GM23338 (cell line): ENCODE data around the gene PSMD10. TPM values are rescaled to one million over a fixed set of nuclear protein-coding genes. Genes with fewer than 3 reads are reported as not detected.

Experiments
- ATAC-seq: fragments of 200-7000 bp; cut with Tn5 transposase; 3 replicates; pipeline ENCODE4 v1.9.1; 2020
- DNase-seq: peaks from one replicate; pipeline ENCODE4 v3.0.0-alpha.2; 2015; ENCODE audit warnings: low spot score
- H2AFZ ChIP-seq: fragments of 200-600 bp; sonication (generic); 2 replicates; pipeline ENCODE4 v1.8.0; 2016; ENCODE audit warnings: antibody characterized with exemption, mild to moderate bottlenecking, moderate library complexity
- H3F3A ChIP-seq: fragments of 200-600 bp; sonication (generic); replicated peaks from 2 replicates; pipeline ENCODE4 v1.8.0; 2017; ENCODE audit warnings: antibody characterized with exemption, mixed run types, low read depth
- H3K27ac ChIP-seq: fragments of 200-600 bp; sonication (generic); 2 replicates; pipeline ENCODE4 v1.6.1; 2016; ENCODE audit warnings: low read depth
- H3K27me3 ChIP-seq: fragments of 200-600 bp; sonication (generic); 2 replicates; pipeline ENCODE4 v1.8.0; 2016; ENCODE audit warnings: mild to moderate bottlenecking, mixed run types, moderate library complexity; ENCODE audit not compliant: insufficient read depth
- H3K36me3 ChIP-seq: fragments of 200-600 bp; sonication (generic); 2 replicates; pipeline ENCODE4 v1.8.0; 2016; ENCODE audit warnings: mild to moderate bottlenecking; ENCODE audit not compliant: insufficient read depth
- H3K4me1 ChIP-seq: fragments of 200-600 bp; sonication (generic); 2 replicates; pipeline ENCODE4 v1.8.0; 2016; ENCODE audit warnings: mild to moderate bottlenecking, moderate library complexity; ENCODE audit not compliant: insufficient read depth
- H3K4me2 ChIP-seq: fragments of 200-600 bp; sonication (generic); 2 replicates; pipeline ENCODE4 v1.7.1; 2017; ENCODE audit warnings: mixed run types
- H3K4me3 ChIP-seq: fragments of 200-600 bp; sonication (generic); 2 replicates; pipeline ENCODE4 v1.6.1; 2016; ENCODE audit warnings: mixed run types
- H3K79me2 ChIP-seq: fragments of 200-600 bp; sonication (generic); replicated peaks from 2 replicates; pipeline ENCODE4 v1.8.0; 2017; ENCODE audit warnings: mild to moderate bottlenecking; ENCODE audit not compliant: insufficient read depth
- H3K9me2 ChIP-seq: fragments of 200-600 bp; sonication (generic); 2 replicates; pipeline ENCODE4 v1.8.0; 2017; ENCODE audit not compliant: insufficient read depth
- H4K20me1 ChIP-seq: fragments of 200-600 bp; sonication (generic); replicated peaks from 2 replicates; pipeline ENCODE4 v1.8.0; 2017; ENCODE audit warnings: mild to moderate bottlenecking; ENCODE audit not compliant: insufficient read depth
- H3K27ac Mint-ChIP-seq: 2 replicates; pipeline ENCODE4 v1.8.0; 2020; ENCODE audit warnings: inconsistent platforms, mild to moderate bottlenecking, moderate library complexity, mixed read lengths
- H3K27me3 Mint-ChIP-seq: 3 replicates; pipeline ENCODE4 v1.8.0; 2022; ENCODE audit warnings: low read depth, mild to moderate bottlenecking, moderate library complexity, mixed read lengths, inconsistent platforms; ENCODE audit not compliant: insufficient read depth, poor library complexity
- H3K36me3 Mint-ChIP-seq: 3 replicates; pipeline ENCODE4 v1.8.0; 2021; ENCODE audit warnings: low read depth, mild to moderate bottlenecking, inconsistent platforms, moderate library complexity, mixed read lengths
- H3K4me1 Mint-ChIP-seq: 3 replicates; pipeline ENCODE4 v1.8.0; 2020; ENCODE audit warnings: mild to moderate bottlenecking, inconsistent platforms, mixed read lengths
- H3K4me3 Mint-ChIP-seq: 3 replicates; pipeline ENCODE4 v1.8.0; 2021; ENCODE audit warnings: moderate library complexity, mild to moderate bottlenecking, inconsistent platforms, mixed read lengths
- H3K9me3 Mint-ChIP-seq: 3 replicates; pipeline ENCODE4 v1.8.0; 2020; ENCODE audit warnings: moderate library complexity, mild to moderate bottlenecking, inconsistent platforms, mixed read lengths
- EZH2phosphoT487 ChIP-seq: fragments of 200-600 bp; sonication (generic); IDR thresholded peaks from one replicate; pipeline ENCODE4 v1.8.1; 2018; ENCODE audit warnings: antibody characterized with exemption; ENCODE audit not compliant: unreplicated experiment
- JUNB ChIP-seq: IDR thresholded peaks from one replicate; pipeline ENCODE4 v1.6.1; 2016; ENCODE audit warnings: antibody characterized with exemption; ENCODE audit not compliant: unreplicated experiment
- NANOG ChIP-seq: IDR thresholded peaks from 2 replicates; pipeline ENCODE4 v1.6.1; 2016; ENCODE audit warnings: antibody characterized with exemption, borderline replicate concordance
- POLR2AphosphoS5 ChIP-seq: IDR thresholded peaks from 2 replicates; pipeline ENCODE4 v1.6.1; 2016; ENCODE audit warnings: antibody characterized with exemption, low read depth
- ZNF114 ChIP-seq: fragments of 250-450 bp; sonication (Bioruptor Pico); IDR thresholded peaks from 2 replicates; pipeline ENCODE4 v1.5.0; 2020; ENCODE audit warnings: mild to moderate bottlenecking, moderate library complexity
- ZNF331 ChIP-seq: fragments of 250-450 bp; sonication (Bioruptor Pico); IDR thresholded peaks from 2 replicates; pipeline ENCODE4 v1.5.0; 2020; ENCODE audit warnings: low read depth, mild to moderate bottlenecking, moderate library complexity
- polyA plus RNA-seq: library from polyadenylated mRNA; unstranded; fragments of >200 nt; fragmentation: Nextera tagmentation; extraction: Ambion mirVana; gene quantifications from 2 replicates; pipeline ENCODE4 v1.2.1, GENCODE V29; 2016
- total RNA-seq: library from RNA; depleted of rRNA; stranded (reverse); fragments of >200 nt; shearing (Covaris generic); gene quantifications from 2 replicates; pipeline ENCODE4 v1.2.3, GENCODE V29; 2014
- TF ChIP-seq, protein P1 (sequence below): IDR thresholded peaks from 2 replicates; pipeline ENCODE4 v1.6.1; 2016; ENCODE audit warnings: antibody characterized with exemption
- TF ChIP-seq, protein P2 (sequence below), 2 experiments: fragments of 200-600 bp in 1 of 2; sonication (generic) in 1 of 2; conservative IDR thresholded peaks; 2 replicates each; pipeline versions ENCODE4 v1.5.1 to v1.6.1; 2016 to 2017; ENCODE audit warnings: antibody characterized with exemption in 2 of 2, low read depth in 2 of 2, mild to moderate bottlenecking in 2 of 2, moderate library complexity in 1 of 2
- TF ChIP-seq, protein P3 (sequence below): fragments of 250-450 bp; sonication (Bioruptor Pico); IDR thresholded peaks from 2 replicates; pipeline ENCODE4 v1.5.0; 2020; ENCODE audit warnings: mild to moderate bottlenecking, moderate library complexity

PSMD10 gene
- total and polyA plus RNA-seq, 2 experiments from 2014 or later = 53.0 to 61.2 TPM

DNA sequence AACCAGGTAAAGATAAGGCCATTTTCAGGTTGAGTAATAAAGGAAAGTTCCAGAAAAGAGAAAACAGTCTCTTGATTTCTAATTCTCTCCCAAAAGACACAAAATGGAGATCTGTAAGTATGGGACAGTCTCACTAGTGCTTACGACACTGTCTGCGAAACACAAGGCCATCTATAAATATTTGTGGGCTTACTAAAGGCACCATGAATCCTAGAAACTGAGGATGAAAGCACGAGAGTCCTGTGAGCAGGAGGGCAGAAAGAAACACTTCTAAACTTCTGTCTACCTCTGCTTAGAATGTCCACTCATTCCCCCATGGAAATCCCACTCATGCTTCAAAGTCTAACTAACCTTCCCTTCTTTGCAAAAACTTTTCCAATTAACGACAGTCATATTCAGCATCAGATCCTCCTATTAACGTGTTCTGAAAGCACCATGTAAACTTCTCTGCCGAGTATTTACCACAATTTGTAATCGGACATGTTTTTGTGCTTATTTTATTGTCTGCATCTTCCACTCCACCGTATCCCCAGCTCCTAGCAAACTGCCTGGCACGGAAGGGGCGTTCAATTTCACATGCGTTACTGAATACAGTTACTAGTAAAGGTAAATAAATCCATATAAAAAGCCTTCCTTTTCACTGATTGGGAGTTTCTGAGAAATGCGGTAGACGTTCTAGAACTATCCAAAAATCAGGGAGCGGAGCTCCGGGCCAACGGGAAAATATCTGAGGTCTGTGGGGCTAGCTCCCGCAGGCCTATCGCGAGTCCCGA is 665 bp downstream of the PSMD10 start:
- H3K27me3 ChIP-seq = no peaks in the 10 kb centered on the region
- H3K79me2 ChIP-seq = peaks cover 24% of the 10 kb centered on the region
- no peak for TF ChIP-seq EZH2phosphoT487
- TF ChIP-seq POLR2AphosphoS5 = no peak
- peaks cover under 1% of the 10 kb centered on the region; the same call in 1 of the 2 replicates for H3K36me3 ChIP-seq
- H4K20me1 ChIP-seq = no peaks in the 10 kb centered on the region
- H3K4me1 ChIP-seq = no peaks in the 10 kb centered on the region; the same call in 1 of the 2 replicates
- H3K9me2 ChIP-seq = no peaks in the 10 kb centered on the region
- no peaks in the 10 kb centered on the region for H3F3A ChIP-seq
- no peak overlapping the region for H3K27ac ChIP-seq
- Mint-ChIP-seq H3K9me3 (no peaks in the 10 kb centered on the region), H3K4me3 (no peak overlapping the region), H3K27me3 (no peaks in the 10 kb centered on the region), H3K4me1 (no peaks in the 10 kb centered on the region), H3K36me3 (peaks cover 7% of the 10 kb centered on the region; the same call in 2 of the 3 replicates), H3K27ac (no peak overlapping the region)
- ATAC-seq (no peak), DNase-seq (no peak)
- peak overlapping the region; percentile 67; the same call in 1 of the 2 replicates for H2AFZ ChIP-seq
- H3K4me3 ChIP-seq = peak overlapping the region; percentile 78
- H3K4me2 ChIP-seq = peak overlapping the region; percentile 80

DNA sequence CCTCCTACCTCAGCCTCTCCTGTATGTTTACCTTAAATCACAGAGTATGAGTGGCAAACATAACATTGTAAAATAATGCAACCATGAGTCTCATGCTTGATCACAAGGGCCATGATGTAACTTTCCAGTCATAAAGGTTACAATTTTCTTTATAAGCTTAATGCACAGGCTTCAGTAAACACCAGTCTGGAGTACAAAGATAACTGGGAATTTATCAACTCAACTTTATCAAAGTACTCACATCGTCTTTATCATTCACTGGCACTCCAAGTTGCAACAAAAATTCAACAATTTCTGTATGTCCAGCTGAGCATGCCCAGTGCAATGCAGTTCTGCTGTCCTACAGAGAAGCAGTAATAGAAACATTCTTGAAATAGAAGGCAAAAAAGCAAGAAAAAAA is 2.8 kb downstream of the PSMD10 start:
- H3K36me3 ChIP-seq = peaks cover 3% of the 10 kb centered on the region; the same call in 1 of the 2 replicates
- H3K4me1 ChIP-seq = no peaks in the 10 kb centered on the region; the same call in 1 of the 2 replicates
- no peaks in the 10 kb centered on the region for H3K4me1 Mint-ChIP-seq
- peaks cover 15% of the 10 kb centered on the region for H3K36me3 Mint-ChIP-seq
- DNase-seq (no peak), ATAC-seq (no peak)
- H3F3A ChIP-seq = no peaks in the 10 kb centered on the region
- H4K20me1 ChIP-seq = no peaks in the 10 kb centered on the region
- H3K27ac ChIP-seq = no peak overlapping the region
- no peaks in the 10 kb centered on the region for H3K9me3 Mint-ChIP-seq
- no peaks in the 10 kb centered on the region for H3K9me2 ChIP-seq
- no peak overlapping the region for H3K4me2 ChIP-seq
- no peak overlapping the region for H2AFZ ChIP-seq
- H3K4me3 ChIP-seq = no peak overlapping the region
- no peak overlapping the region for H3K4me3 Mint-ChIP-seq
- H3K27me3 ChIP-seq = no peaks in the 10 kb centered on the region
- no peaks in the 10 kb centered on the region for H3K27me3 Mint-ChIP-seq
- H3K79me2 ChIP-seq = peaks cover 24% of the 10 kb centered on the region
- H3K27ac Mint-ChIP-seq = no peak overlapping the region
- TF ChIP-seq POLR2AphosphoS5 = no peak
- TF ChIP-seq ZNF331 (CRISPR knock-in tag) = no peak
- no peak for TF ChIP-seq NANOG
- no peak for TF ChIP-seq JUNB
- no peak for TF ChIP-seq ZNF114 (CRISPR knock-in tag)
- TF ChIP-seq, protein P1, sequence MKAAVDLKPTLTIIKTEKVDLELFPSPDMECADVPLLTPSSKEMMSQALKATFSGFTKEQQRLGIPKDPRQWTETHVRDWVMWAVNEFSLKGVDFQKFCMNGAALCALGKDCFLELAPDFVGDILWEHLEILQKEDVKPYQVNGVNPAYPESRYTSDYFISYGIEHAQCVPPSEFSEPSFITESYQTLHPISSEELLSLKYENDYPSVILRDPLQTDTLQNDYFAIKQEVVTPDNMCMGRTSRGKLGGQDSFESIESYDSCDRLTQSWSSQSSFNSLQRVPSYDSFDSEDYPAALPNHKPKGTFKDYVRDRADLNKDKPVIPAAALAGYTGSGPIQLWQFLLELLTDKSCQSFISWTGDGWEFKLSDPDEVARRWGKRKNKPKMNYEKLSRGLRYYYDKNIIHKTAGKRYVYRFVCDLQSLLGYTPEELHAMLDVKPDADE = no peak
- TF ChIP-seq, protein P2, sequence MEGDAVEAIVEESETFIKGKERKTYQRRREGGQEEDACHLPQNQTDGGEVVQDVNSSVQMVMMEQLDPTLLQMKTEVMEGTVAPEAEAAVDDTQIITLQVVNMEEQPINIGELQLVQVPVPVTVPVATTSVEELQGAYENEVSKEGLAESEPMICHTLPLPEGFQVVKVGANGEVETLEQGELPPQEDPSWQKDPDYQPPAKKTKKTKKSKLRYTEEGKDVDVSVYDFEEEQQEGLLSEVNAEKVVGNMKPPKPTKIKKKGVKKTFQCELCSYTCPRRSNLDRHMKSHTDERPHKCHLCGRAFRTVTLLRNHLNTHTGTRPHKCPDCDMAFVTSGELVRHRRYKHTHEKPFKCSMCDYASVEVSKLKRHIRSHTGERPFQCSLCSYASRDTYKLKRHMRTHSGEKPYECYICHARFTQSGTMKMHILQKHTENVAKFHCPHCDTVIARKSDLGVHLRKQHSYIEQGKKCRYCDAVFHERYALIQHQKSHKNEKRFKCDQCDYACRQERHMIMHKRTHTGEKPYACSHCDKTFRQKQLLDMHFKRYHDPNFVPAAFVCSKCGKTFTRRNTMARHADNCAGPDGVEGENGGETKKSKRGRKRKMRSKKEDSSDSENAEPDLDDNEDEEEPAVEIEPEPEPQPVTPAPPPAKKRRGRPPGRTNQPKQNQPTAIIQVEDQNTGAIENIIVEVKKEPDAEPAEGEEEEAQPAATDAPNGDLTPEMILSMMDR (conservative IDR thresholded peaks at IDR 0.05; ENCODE audit: low read depth in 2 of 2) = no peak
- TF ChIP-seq, protein P3, sequence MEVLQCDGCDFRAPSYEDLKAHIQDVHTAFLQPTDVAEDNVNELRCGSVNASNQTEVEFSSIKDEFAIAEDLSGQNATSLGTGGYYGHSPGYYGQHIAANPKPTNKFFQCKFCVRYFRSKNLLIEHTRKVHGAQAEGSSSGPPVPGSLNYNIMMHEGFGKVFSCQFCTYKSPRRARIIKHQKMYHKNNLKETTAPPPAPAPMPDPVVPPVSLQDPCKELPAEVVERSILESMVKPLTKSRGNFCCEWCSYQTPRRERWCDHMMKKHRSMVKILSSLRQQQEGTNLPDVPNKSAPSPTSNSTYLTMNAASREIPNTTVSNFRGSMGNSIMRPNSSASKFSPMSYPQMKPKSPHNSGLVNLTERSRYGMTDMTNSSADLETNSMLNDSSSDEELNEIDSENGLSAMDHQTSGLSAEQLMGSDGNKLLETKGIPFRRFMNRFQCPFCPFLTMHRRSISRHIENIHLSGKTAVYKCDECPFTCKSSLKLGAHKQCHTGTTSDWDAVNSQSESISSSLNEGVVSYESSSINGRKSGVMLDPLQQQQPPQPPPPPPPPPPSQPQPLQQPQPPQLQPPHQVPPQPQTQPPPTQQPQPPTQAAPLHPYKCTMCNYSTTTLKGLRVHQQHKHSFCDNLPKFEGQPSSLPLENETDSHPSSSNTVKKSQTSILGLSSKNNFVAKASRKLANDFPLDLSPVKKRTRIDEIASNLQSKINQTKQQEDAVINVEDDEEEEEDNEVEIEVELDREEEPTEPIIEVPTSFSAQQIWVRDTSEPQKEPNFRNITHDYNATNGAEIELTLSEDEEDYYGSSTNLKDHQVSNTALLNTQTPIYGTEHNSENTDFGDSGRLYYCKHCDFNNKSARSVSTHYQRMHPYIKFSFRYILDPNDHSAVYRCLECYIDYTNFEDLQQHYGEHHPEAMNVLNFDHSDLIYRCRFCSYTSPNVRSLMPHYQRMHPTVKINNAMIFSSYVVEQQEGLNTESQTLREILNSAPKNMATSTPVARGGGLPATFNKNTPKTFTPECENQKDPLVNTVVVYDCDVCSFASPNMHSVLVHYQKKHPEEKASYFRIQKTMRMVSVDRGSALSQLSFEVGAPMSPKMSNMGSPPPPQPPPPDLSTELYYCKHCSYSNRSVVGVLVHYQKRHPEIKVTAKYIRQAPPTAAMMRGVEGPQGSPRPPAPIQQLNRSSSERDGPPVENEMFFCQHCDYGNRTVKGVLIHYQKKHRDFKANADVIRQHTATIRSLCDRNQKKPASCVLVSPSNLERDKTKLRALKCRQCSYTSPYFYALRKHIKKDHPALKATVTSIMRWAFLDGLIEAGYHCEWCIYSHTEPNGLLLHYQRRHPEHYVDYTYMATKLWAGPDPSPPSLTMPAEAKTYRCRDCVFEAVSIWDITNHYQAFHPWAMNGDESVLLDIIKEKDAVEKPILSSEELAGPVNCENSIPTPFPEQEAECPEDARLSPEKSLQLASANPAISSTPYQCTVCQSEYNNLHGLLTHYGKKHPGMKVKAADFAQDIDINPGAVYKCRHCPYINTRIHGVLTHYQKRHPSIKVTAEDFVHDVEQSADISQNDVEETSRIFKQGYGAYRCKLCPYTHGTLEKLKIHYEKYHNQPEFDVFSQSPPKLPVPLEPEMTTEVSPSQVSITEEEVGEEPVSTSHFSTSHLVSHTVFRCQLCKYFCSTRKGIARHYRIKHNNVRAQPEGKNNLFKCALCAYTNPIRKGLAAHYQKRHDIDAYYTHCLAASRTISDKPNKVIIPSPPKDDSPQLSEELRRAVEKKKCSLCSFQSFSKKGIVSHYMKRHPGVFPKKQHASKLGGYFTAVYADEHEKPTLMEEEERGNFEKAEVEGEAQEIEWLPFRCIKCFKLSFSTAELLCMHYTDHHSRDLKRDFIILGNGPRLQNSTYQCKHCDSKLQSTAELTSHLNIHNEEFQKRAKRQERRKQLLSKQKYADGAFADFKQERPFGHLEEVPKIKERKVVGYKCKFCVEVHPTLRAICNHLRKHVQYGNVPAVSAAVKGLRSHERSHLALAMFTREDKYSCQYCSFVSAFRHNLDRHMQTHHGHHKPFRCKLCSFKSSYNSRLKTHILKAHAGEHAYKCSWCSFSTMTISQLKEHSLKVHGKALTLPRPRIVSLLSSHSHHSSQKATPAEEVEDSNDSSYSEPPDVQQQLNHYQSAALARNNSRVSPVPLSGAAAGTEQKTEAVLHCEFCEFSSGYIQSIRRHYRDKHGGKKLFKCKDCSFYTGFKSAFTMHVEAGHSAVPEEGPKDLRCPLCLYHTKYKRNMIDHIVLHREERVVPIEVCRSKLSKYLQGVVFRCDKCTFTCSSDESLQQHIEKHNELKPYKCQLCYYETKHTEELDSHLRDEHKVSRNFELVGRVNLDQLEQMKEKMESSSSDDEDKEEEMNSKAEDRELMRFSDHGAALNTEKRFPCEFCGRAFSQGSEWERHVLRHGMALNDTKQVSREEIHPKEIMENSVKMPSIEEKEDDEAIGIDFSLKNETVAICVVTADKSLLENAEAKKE (CRISPR knock-in tag) = no peak
- no peak for TF ChIP-seq EZH2phosphoT487
